Right lobe of liver (tissue), 4 donors: ENCODE data around the gene ART3.

Source experiments
- POLR2A ChIP-seq: fragments of 450-650 bp; IDR thresholded peaks from one replicate; pipeline ENCODE4 v1.6.1; 2017; ENCODE audit warnings: antibody characterized with exemption, mild to moderate bottlenecking
- TF ChIP-seq, protein P1 (sequence below), 4 donors: fragments of 200-600 bp in 3 of 4; fragments of 450-650 bp in 1 of 4; IDR thresholded peaks; one replicate each; pipeline versions ENCODE4 v1.5.1 to v1.8.0; 2016 to 2022; ENCODE audit warnings: antibody characterized with exemption in 4 of 4, mild to moderate bottlenecking in 2 of 4
- donor health status: DM: no; HTN: no; CAD: no.
- donor health status: DM: no; HTN: no; CAD: no.
- donor health status: DM: no; HTN: yes; CAD: no.

DNA sequence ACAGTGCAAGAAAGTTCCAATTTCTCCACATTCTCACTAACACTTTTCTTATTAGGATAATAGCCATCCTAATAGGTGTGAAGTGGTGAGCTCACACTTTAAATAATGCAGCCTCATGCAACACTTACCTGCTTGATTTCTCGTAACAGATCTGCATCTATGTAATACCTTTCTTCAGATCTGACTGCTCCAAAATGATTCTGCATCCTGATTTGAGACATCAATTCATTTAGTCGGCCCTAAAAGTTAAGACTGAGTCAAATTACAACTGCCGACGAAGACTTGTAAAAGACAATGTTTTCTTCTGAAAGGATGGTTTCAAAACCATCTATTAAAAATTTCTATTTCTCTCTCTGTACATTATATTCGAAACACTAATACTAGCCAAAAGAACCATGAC is 43.0 kb downstream of the ART3 start:
- TF ChIP-seq, protein P1, sequence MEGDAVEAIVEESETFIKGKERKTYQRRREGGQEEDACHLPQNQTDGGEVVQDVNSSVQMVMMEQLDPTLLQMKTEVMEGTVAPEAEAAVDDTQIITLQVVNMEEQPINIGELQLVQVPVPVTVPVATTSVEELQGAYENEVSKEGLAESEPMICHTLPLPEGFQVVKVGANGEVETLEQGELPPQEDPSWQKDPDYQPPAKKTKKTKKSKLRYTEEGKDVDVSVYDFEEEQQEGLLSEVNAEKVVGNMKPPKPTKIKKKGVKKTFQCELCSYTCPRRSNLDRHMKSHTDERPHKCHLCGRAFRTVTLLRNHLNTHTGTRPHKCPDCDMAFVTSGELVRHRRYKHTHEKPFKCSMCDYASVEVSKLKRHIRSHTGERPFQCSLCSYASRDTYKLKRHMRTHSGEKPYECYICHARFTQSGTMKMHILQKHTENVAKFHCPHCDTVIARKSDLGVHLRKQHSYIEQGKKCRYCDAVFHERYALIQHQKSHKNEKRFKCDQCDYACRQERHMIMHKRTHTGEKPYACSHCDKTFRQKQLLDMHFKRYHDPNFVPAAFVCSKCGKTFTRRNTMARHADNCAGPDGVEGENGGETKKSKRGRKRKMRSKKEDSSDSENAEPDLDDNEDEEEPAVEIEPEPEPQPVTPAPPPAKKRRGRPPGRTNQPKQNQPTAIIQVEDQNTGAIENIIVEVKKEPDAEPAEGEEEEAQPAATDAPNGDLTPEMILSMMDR (IDR thresholded peaks at IDR 0.05): no peak
- TF ChIP-seq POLR2A: no peak
